WTC11 (cell line): ENCODE results near the gene UBAP2L. TPM values are rescaled to one million over a fixed set of nuclear protein-coding genes. Genes with fewer than 3 reads are reported as not detected.

Experiments used
- ATAC-seq: fragments of 200-7000 bp; cut with Tn5 transposase; 2 replicates; pipeline ENCODE4 v1.10.0; 2021; ENCODE audit warnings: mild to moderate bottlenecking, moderate library complexity
- CTCF ChIA-PET: fragments of 300-600 bp; sonication (Branson Sonifier 250); formaldehyde crosslinking; loops from one replicate; lab custom pipeline; 2021; ENCODE audit warnings: antibody characterized with exemption; lab: Charles Lee
- POLR2A ChIA-PET: fragments of 350-600 bp; sonication (Branson Sonifier 250); formaldehyde crosslinking; loops from one replicate; lab custom pipeline; 2021; ENCODE audit warnings: antibody characterized with exemption; lab: Charles Lee
- DNase-seq: peaks from one replicate; pipeline ENCODE4 v3.0.0; 2021; ENCODE audit warnings: low spot score
- H3K27ac Mint-ChIP-seq: 2 replicates; pipeline ENCODE4 v1.8.0; 2021; ENCODE audit warnings: mixed read lengths
- H3K27me3 Mint-ChIP-seq: 2 replicates; pipeline ENCODE4 v1.8.0; 2021; ENCODE audit warnings: low read depth, mild to moderate bottlenecking, moderate library complexity, mixed read lengths
- H3K36me3 Mint-ChIP-seq: 2 replicates; pipeline ENCODE4 v1.8.0; 2021; ENCODE audit warnings: mixed read lengths
- H3K4me1 Mint-ChIP-seq: 2 replicates; pipeline ENCODE4 v1.8.0; 2022; ENCODE audit warnings: mixed read lengths
- H3K4me3 Mint-ChIP-seq: 2 replicates; pipeline ENCODE4 v1.8.0; 2021; ENCODE audit warnings: mild to moderate bottlenecking, moderate library complexity, mixed read lengths
- H3K9me3 Mint-ChIP-seq: 2 replicates; pipeline ENCODE4 v1.8.0; 2021; ENCODE audit warnings: mixed read lengths
- FOXJ3 ChIP-seq: sonication (generic); formaldehyde crosslinking; IDR thresholded peaks from 2 replicates; pipeline ENCODE4 v1.9.0; 2021; ENCODE audit warnings: missing genetic modification reagents, mild to moderate bottlenecking, borderline replicate concordance
- ZNF263 ChIP-seq: sonication (generic); formaldehyde crosslinking; IDR thresholded peaks from 2 replicates; pipeline ENCODE4 v1.8.1; 2022; ENCODE audit warnings: low read depth, mild to moderate bottlenecking, moderate library complexity, missing genetic modification reagents
- ZNF396 ChIP-seq: fragments of 250-450 bp; sonication (Bioruptor Pico); IDR thresholded peaks from 2 replicates; pipeline ENCODE4 v1.8.0; 2021; ENCODE audit warnings: mild to moderate bottlenecking, moderate library complexity, borderline replicate concordance
- ZNF416 ChIP-seq: fragments of 250-450 bp; sonication (Bioruptor Pico); IDR thresholded peaks from 2 replicates; pipeline ENCODE4 v1.9.0; 2021; ENCODE audit warnings: mild to moderate bottlenecking, inconsistent platforms
- total RNA-seq: library from RNA; stranded (reverse); gene quantifications from 3 replicates; pipeline ENCODE4 v1.2.3, GENCODE V29; 2021
- TF ChIP-seq, protein P1 (sequence below): sonication (generic); formaldehyde crosslinking; IDR thresholded peaks from 2 replicates; pipeline ENCODE4 v1.8.0; 2023; ENCODE audit warnings: mild to moderate bottlenecking, missing genetic modification reagents
- TF ChIP-seq, protein P2 (sequence below): sonication (generic); formaldehyde crosslinking; IDR thresholded peaks from 2 replicates; pipeline ENCODE4 v1.8.0; 2022; ENCODE audit warnings: mild to moderate bottlenecking, missing genetic modification reagents
- TF ChIP-seq, protein P3 (sequence below): fragments of 250-450 bp; sonication (Bioruptor Pico); IDR thresholded peaks from 2 replicates; pipeline ENCODE4 v1.9.0; 2021; ENCODE audit warnings: moderate library complexity, mild to moderate bottlenecking, inconsistent platforms, borderline replicate concordance
- TF ChIP-seq, protein P4 (sequence below): fragments of 250-450 bp; sonication (Bioruptor Pico); IDR thresholded peaks from 2 replicates; pipeline ENCODE4 v1.9.0; 2021; ENCODE audit warnings: mild to moderate bottlenecking, borderline replicate concordance
- TF ChIP-seq, protein P5 (sequence below): sonication (generic); formaldehyde crosslinking; IDR thresholded peaks from 2 replicates; pipeline ENCODE4 v1.8.0; 2022; ENCODE audit warnings: missing genetic modification reagents
- TF ChIP-seq, protein P6 (sequence below): sonication (generic); formaldehyde crosslinking; IDR thresholded peaks from 2 replicates; pipeline ENCODE4 v1.8.1; 2022; ENCODE audit warnings: low read depth, missing genetic modification reagents, borderline replicate concordance

The UBAP2L gene
- total RNA-seq, 1 experiment from 2014 or later = 205 TPM

DNA sequence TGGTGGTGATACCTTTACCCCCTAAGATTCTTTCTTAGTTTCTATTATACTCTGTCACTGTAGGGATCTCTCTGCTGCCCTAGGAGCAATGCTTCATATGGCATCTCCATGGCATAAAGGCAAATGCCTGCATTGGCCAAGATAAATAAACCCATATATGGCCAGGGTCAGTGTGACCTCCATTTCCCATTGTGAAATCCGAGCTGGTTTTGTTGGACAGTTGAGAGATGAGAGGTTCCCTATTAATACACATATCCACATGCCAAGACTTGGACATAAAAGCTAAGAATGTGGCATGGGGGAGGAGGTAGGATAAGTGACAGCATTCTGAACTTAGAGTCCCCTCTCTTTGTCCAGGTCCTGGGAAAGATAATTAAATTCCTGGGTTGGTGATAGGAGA, 30.2 kb upstream of the UBAP2L start (continued):
- TF ChIP-seq ZNF263 (CRISPR knock-in tag) = no peak
- no peak for TF ChIP-seq FOXJ3 (CRISPR knock-in tag)

DNA sequence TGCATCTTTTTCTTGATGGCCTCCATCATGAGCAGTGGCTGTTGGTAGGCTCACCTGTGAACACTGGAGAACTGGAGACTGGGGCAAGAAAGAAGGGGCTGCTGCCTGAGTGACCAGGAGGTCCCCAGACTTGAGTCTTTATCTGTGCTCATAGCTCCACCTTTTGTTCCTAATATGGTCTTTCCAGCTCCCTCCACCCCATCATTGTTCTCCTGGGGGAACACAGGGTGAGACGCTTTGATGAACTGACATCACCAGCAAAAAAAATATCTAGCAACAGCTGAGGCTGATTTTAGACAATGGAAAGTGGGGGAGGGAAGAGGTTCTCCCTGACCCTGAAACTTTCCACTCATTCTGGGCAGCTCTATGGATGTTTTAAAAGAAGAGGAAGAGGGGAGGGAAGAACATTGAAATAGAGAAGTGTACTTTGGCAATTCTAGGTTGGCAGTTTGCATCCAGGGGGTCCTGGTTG, 28.7 kb upstream of the UBAP2L start, which contains the start of gene TPM3:
Gene TPM3, minus strand, starts transcription at position 111 of the 472 bp plus-strand sequence. Its CDS starts 82 bp downstream, at position 29.
- POLR2A ChIA-PET = no interaction called here
- CTCF ChIA-PET = interaction anchor here (1.4 to 2.8 kb wide), 2 partner anchors 136 to 143 kb away, joined by 4 to 10 read pairs; no protein-coding TSS in a partner anchor
- H3K9me3 Mint-ChIP-seq = no peaks in the 10 kb centered on the region
- ATAC-seq (no peak), DNase-seq (no peak)
- no peaks in the 10 kb centered on the region for H3K36me3 Mint-ChIP-seq
- H3K27me3 Mint-ChIP-seq = peaks cover 9% of the 10 kb centered on the region; the same call in 1 of the 2 replicates
- no peak within 1 kb of the TSS for H3K4me3 Mint-ChIP-seq
- TF ChIP-seq, protein P1, sequence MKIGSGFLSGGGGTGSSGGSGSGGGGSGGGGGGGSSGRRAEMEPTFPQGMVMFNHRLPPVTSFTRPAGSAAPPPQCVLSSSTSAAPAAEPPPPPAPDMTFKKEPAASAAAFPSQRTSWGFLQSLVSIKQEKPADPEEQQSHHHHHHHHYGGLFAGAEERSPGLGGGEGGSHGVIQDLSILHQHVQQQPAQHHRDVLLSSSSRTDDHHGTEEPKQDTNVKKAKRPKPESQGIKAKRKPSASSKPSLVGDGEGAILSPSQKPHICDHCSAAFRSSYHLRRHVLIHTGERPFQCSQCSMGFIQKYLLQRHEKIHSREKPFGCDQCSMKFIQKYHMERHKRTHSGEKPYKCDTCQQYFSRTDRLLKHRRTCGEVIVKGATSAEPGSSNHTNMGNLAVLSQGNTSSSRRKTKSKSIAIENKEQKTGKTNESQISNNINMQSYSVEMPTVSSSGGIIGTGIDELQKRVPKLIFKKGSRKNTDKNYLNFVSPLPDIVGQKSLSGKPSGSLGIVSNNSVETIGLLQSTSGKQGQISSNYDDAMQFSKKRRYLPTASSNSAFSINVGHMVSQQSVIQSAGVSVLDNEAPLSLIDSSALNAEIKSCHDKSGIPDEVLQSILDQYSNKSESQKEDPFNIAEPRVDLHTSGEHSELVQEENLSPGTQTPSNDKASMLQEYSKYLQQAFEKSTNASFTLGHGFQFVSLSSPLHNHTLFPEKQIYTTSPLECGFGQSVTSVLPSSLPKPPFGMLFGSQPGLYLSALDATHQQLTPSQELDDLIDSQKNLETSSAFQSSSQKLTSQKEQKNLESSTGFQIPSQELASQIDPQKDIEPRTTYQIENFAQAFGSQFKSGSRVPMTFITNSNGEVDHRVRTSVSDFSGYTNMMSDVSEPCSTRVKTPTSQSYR (CRISPR knock-in tag) = no peak
- TF ChIP-seq, protein P2, sequence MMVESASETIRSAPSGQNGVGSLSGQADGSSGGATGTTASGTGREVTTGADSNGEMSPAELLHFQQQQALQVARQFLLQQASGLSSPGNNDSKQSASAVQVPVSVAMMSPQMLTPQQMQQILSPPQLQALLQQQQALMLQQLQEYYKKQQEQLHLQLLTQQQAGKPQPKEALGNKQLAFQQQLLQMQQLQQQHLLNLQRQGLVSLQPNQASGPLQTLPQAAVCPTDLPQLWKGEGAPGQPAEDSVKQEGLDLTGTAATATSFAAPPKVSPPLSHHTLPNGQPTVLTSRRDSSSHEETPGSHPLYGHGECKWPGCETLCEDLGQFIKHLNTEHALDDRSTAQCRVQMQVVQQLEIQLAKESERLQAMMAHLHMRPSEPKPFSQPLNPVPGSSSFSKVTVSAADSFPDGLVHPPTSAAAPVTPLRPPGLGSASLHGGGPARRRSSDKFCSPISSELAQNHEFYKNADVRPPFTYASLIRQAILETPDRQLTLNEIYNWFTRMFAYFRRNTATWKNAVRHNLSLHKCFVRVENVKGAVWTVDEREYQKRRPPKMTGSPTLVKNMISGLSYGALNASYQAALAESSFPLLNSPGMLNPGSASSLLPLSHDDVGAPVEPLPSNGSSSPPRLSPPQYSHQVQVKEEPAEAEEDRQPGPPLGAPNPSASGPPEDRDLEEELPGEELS (CRISPR knock-in tag) = no peak
- TF ChIP-seq, protein P3, sequence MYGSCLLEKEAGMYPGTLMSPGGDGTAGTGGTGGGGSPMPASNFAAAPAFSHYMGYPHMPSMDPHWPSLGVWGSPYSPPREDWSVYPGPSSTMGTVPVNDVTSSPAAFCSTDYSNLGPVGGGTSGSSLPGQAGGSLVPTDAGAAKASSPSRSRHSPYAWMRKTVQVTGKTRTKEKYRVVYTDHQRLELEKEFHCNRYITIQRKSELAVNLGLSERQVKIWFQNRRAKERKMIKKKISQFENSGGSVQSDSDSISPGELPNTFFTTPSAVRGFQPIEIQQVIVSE (CRISPR knock-in tag) = no peak
- TF ChIP-seq ZNF416 (CRISPR knock-in tag) (no peak), ZNF396 (CRISPR knock-in tag) (no peak)
- TF ChIP-seq, protein P4, sequence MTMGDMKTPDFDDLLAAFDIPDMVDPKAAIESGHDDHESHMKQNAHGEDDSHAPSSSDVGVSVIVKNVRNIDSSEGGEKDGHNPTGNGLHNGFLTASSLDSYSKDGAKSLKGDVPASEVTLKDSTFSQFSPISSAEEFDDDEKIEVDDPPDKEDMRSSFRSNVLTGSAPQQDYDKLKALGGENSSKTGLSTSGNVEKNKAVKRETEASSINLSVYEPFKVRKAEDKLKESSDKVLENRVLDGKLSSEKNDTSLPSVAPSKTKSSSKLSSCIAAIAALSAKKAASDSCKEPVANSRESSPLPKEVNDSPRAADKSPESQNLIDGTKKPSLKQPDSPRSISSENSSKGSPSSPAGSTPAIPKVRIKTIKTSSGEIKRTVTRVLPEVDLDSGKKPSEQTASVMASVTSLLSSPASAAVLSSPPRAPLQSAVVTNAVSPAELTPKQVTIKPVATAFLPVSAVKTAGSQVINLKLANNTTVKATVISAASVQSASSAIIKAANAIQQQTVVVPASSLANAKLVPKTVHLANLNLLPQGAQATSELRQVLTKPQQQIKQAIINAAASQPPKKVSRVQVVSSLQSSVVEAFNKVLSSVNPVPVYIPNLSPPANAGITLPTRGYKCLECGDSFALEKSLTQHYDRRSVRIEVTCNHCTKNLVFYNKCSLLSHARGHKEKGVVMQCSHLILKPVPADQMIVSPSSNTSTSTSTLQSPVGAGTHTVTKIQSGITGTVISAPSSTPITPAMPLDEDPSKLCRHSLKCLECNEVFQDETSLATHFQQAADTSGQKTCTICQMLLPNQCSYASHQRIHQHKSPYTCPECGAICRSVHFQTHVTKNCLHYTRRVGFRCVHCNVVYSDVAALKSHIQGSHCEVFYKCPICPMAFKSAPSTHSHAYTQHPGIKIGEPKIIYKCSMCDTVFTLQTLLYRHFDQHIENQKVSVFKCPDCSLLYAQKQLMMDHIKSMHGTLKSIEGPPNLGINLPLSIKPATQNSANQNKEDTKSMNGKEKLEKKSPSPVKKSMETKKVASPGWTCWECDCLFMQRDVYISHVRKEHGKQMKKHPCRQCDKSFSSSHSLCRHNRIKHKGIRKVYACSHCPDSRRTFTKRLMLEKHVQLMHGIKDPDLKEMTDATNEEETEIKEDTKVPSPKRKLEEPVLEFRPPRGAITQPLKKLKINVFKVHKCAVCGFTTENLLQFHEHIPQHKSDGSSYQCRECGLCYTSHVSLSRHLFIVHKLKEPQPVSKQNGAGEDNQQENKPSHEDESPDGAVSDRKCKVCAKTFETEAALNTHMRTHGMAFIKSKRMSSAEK (CRISPR knock-in tag) = no peak
- TF ChIP-seq, protein P5, sequence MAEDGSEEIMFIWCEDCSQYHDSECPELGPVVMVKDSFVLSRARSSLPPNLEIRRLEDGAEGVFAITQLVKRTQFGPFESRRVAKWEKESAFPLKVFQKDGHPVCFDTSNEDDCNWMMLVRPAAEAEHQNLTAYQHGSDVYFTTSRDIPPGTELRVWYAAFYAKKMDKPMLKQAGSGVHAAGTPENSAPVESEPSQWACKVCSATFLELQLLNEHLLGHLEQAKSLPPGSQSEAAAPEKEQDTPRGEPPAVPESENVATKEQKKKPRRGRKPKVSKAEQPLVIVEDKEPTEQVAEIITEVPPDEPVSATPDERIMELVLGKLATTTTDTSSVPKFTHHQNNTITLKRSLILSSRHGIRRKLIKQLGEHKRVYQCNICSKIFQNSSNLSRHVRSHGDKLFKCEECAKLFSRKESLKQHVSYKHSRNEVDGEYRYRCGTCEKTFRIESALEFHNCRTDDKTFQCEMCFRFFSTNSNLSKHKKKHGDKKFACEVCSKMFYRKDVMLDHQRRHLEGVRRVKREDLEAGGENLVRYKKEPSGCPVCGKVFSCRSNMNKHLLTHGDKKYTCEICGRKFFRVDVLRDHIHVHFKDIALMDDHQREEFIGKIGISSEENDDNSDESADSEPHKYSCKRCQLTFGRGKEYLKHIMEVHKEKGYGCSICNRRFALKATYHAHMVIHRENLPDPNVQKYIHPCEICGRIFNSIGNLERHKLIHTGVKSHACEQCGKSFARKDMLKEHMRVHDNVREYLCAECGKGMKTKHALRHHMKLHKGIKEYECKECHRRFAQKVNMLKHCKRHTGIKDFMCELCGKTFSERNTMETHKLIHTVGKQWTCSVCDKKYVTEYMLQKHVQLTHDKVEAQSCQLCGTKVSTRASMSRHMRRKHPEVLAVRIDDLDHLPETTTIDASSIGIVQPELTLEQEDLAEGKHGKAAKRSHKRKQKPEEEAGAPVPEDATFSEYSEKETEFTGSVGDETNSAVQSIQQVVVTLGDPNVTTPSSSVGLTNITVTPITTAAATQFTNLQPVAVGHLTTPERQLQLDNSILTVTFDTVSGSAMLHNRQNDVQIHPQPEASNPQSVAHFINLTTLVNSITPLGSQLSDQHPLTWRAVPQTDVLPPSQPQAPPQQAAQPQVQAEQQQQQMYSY = no peak
- TF ChIP-seq, protein P6, sequence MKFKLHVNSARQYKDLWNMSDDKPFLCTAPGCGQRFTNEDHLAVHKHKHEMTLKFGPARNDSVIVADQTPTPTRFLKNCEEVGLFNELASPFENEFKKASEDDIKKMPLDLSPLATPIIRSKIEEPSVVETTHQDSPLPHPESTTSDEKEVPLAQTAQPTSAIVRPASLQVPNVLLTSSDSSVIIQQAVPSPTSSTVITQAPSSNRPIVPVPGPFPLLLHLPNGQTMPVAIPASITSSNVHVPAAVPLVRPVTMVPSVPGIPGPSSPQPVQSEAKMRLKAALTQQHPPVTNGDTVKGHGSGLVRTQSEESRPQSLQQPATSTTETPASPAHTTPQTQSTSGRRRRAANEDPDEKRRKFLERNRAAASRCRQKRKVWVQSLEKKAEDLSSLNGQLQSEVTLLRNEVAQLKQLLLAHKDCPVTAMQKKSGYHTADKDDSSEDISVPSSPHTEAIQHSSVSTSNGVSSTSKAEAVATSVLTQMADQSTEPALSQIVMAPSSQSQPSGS (CRISPR knock-in tag) = no peak
- no peak within 1 kb of the TSS for H3K27ac Mint-ChIP-seq
- H3K4me1 Mint-ChIP-seq = peaks cover 21% of the 10 kb centered on the region
